Endothelial cell of umbilical vein (primary cell): ENCODE results near the gene CSNK2B.

ENCODE experiments used
- EZH2 ChIP-seq: IDR thresholded peaks from 2 replicates; pipeline ENCODE4 v1.6.1; 2012; ENCODE audit warnings: borderline replicate concordance, low read depth, mild to moderate bottlenecking, moderate library complexity, low read length, inconsistent platforms; ENCODE audit not compliant: severe bottlenecking
- TF ChIP-seq, protein P1 (sequence below), 2 donors: IDR thresholded peaks; 1 replicate in 1 of 2; 2 replicates in 1 of 2; pipeline ENCODE4 v1.5.1; 2011; ENCODE audit warnings: low read length in 2 of 2, mild to moderate bottlenecking in 2 of 2, moderate library complexity in 2 of 2, control low read depth in 1 of 2, inconsistent platforms in 1 of 2, low read depth in 1 of 2; ENCODE audit not compliant: insufficient read depth in 1 of 2; ENCODE audit errors: extremely low read depth in 1 of 2
- TF ChIP-seq, protein P2 (sequence below): IDR thresholded peaks from 2 replicates; pipeline ENCODE4 v1.6.1; 2011; ENCODE audit not compliant: insufficient read depth, insufficient read length

DNA sequence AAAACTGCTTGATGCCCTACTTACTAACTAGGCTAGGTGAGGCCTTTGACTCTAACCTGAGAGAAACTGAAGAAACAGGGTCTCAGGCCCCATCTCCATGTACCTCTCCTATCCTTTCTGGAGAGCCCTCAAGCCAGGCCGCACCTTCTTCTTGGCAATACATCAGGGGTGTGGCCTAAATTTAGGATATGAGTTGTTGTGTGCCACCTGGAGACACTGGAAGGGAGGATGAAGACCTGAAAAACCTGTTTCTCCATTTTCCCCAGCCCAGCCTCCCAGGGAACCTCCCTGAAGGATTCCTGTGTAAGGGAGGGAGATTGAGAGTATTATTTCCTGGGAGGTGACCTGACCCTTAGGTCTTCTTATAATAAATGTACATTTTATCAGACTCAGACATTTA is 52.4 kb downstream of the CSNK2B start:
- TF ChIP-seq, protein P1, sequence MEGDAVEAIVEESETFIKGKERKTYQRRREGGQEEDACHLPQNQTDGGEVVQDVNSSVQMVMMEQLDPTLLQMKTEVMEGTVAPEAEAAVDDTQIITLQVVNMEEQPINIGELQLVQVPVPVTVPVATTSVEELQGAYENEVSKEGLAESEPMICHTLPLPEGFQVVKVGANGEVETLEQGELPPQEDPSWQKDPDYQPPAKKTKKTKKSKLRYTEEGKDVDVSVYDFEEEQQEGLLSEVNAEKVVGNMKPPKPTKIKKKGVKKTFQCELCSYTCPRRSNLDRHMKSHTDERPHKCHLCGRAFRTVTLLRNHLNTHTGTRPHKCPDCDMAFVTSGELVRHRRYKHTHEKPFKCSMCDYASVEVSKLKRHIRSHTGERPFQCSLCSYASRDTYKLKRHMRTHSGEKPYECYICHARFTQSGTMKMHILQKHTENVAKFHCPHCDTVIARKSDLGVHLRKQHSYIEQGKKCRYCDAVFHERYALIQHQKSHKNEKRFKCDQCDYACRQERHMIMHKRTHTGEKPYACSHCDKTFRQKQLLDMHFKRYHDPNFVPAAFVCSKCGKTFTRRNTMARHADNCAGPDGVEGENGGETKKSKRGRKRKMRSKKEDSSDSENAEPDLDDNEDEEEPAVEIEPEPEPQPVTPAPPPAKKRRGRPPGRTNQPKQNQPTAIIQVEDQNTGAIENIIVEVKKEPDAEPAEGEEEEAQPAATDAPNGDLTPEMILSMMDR (IDR thresholded peaks at IDR 0.05; ENCODE audit: extremely low read depth in 1 of 2, insufficient read depth in 1 of 2, low read depth in 1 of 2, low read length in 2 of 2) = no peak
- TF ChIP-seq, protein P2, sequence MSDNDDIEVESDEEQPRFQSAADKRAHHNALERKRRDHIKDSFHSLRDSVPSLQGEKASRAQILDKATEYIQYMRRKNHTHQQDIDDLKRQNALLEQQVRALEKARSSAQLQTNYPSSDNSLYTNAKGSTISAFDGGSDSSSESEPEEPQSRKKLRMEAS = no peak
- TF ChIP-seq EZH2 = no peak
